Smooth muscle cell (in vitro differentiated cells): ENCODE results near the gene USP6NL. TPM values are rescaled to one million over a fixed set of nuclear protein-coding genes. Genes with fewer than 3 reads are reported as not detected.
A peak's percentile ranks its signal among the peaks of the same experiment; 100 is the strongest.

Source experiments
- DNase-seq: peaks from one replicate; lab custom pipeline; 2025; ENCODE audit not compliant: unreplicated experiment; lab: John Stamatoyannopoulos, UW
- H2AFZ ChIP-seq: fragments of 200-600 bp; sonication (generic); 2 replicates; pipeline ENCODE4 v1.6.0; 2016; ENCODE audit warnings: antibody characterized with exemption, low read depth, mild to moderate bottlenecking
- H3F3A ChIP-seq: fragments of 200-600 bp; sonication (generic); 2 replicates; pipeline ENCODE4 v1.6.0; 2017; ENCODE audit warnings: antibody characterized with exemption, low read depth
- H3K27ac ChIP-seq: fragments of 200-600 bp; sonication (generic); 2 replicates; pipeline ENCODE4 v1.5.1; 2016; ENCODE audit warnings: low read depth, mild to moderate bottlenecking
- H3K27me3 ChIP-seq: fragments of 200-600 bp; sonication (generic); 2 replicates; pipeline ENCODE4 v1.6.1; 2016; ENCODE audit warnings: low read depth, mild to moderate bottlenecking
- H3K36me3 ChIP-seq: fragments of 200-600 bp; sonication (generic); 2 replicates; pipeline ENCODE4 v1.5.1; 2016; ENCODE audit warnings: low read depth
- H3K4me1 ChIP-seq: fragments of 200-600 bp; sonication (generic); 2 replicates; pipeline ENCODE4 v1.5.1; 2016; ENCODE audit warnings: low read depth
- H3K4me2 ChIP-seq: fragments of 200-600 bp; sonication (generic); 2 replicates; pipeline ENCODE4 v1.6.0; 2016; ENCODE audit warnings: mild to moderate bottlenecking
- H3K4me3 ChIP-seq: fragments of 200-600 bp; sonication (generic); 2 replicates; pipeline ENCODE4 v1.5.1; 2016; ENCODE audit warnings: mild to moderate bottlenecking
- H3K79me2 ChIP-seq: fragments of 200-600 bp; sonication (generic); 2 replicates; pipeline ENCODE4 v1.6.0; 2016; ENCODE audit warnings: low read depth, mild to moderate bottlenecking
- H3K9ac ChIP-seq: fragments of 200-600 bp; sonication (generic); 2 replicates; pipeline ENCODE4 v1.6.0; 2016; ENCODE audit warnings: low read depth
- H3K9me3 ChIP-seq: fragments of 200-600 bp; sonication (generic); replicated peaks from 2 replicates; pipeline ENCODE4 v1.5.1; 2016; ENCODE audit warnings: low read depth
- H4K20me1 ChIP-seq: fragments of 200-600 bp; sonication (generic); 2 replicates; pipeline ENCODE4 v1.6.0; 2016; ENCODE audit warnings: low read depth
- WGBS: methylation state at CpG from one replicate; pipeline ENCODE4 v1.1.7; 2016; ENCODE audit warnings: low lambda C conversion rate; 5-methylcytosine and 5-hydroxymethylcytosine counted together
- polyA plus RNA-seq: library from polyadenylated mRNA; unstranded; fragments of >200 nt; fragmentation: Nextera tagmentation; extraction: Ambion mirVana; gene quantifications from 2 replicates; pipeline ENCODE4 v1.2.1, GENCODE V29; 2016
- total RNA-seq: library from RNA; depleted of rRNA; stranded (reverse); fragments of >200 nt; gene quantifications from 2 replicates; pipeline ENCODE4 v1.2.3, GENCODE V29; 2014
- TF ChIP-seq, protein P1 (sequence below): fragments of 200-600 bp; sonication (generic); IDR thresholded peaks from 2 replicates; pipeline ENCODE4 v1.5.1; 2017; ENCODE audit warnings: borderline replicate concordance, mild to moderate bottlenecking, antibody characterized with exemption; ENCODE audit not compliant: insufficient read depth, poor library complexity, severe bottlenecking

The USP6NL gene
- total and polyA plus RNA-seq, 2 experiments from 2014 or later, result 12.0 to 32.8 TPM

DNA sequence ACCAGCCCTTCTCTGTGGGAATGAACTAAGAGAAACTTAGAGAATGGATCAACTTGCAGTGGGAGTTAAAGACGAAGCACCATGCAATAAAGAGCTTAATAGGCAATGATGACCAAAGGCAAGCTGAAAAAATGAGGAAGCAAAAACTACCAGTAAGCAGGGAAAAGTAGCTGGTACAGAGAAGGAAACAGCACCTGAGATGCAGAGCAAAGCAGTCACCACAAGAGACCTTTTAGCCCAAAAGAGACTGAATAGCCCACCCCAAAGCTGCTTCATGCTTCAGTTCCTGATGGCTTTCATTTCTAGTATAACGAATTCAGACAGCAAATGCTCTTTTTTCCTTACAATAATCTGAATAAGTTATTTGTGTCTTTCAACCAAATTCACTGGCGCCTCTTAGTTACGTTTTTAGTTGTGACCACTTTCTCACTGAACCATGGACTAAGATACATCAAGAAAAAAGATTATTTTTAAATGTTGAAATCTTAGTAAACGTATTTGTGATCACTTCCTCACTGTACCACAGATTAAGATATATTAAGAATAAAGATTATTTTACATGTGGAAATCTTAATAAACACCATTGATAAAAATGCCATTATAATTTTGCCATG lies 76.0 kb downstream of the USP6NL start:
- 92% methylated on average over 5 of the region's 5 CpGs for WGBS
- no peak for DNase-seq

DNA sequence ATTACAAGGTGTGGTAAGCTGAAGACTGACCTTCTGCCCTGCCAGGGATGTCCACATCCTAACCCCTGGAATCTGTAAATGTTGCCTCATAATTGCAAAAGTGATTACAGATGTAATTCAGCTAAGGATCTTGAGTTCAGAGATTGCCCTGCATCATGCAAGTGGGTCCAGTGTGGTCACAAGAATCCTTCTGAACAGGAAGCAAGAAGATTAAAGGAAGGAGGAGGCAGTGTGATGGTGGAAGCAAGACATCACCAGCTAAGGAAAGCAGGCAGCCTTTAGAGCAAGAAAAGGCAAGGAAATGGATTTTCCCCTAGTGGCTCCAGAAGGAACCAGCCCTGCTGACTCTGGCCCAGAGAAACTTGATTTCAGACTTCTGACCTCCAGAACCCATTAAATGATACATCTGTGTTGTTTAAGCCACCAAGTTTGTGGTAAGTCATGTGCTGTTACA lies 78.1 kb downstream of the USP6NL start:
- H3K27ac ChIP-seq, result peak overlapping the region; percentile 54
- H3K9ac ChIP-seq, result no peak overlapping the region
- H2AFZ ChIP-seq, result no peak overlapping the region
- no peaks in the 10 kb centered on the region for H3F3A ChIP-seq
- H3K36me3 ChIP-seq, result no peaks in the 10 kb centered on the region
- H3K4me2 ChIP-seq, result no peak overlapping the region
- H4K20me1 ChIP-seq, result peaks cover 63% of the 10 kb centered on the region
- peaks cover 29% of the 10 kb centered on the region for H3K4me1 ChIP-seq
- H3K27me3 ChIP-seq, result no peaks in the 10 kb centered on the region
- DNase-seq, result no peak
- TF ChIP-seq, protein P1, sequence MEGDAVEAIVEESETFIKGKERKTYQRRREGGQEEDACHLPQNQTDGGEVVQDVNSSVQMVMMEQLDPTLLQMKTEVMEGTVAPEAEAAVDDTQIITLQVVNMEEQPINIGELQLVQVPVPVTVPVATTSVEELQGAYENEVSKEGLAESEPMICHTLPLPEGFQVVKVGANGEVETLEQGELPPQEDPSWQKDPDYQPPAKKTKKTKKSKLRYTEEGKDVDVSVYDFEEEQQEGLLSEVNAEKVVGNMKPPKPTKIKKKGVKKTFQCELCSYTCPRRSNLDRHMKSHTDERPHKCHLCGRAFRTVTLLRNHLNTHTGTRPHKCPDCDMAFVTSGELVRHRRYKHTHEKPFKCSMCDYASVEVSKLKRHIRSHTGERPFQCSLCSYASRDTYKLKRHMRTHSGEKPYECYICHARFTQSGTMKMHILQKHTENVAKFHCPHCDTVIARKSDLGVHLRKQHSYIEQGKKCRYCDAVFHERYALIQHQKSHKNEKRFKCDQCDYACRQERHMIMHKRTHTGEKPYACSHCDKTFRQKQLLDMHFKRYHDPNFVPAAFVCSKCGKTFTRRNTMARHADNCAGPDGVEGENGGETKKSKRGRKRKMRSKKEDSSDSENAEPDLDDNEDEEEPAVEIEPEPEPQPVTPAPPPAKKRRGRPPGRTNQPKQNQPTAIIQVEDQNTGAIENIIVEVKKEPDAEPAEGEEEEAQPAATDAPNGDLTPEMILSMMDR, result peak; percentile 21
- no peak overlapping the region for H3K4me3 ChIP-seq
- peaks cover 81% of the 10 kb centered on the region for H3K79me2 ChIP-seq
- H3K9me3 ChIP-seq, result no peaks in the 10 kb centered on the region

More for the DNA sequence above, 76.0 kb downstream of the USP6NL start:
- Histone ChIP-seq H3K4me3 (no peak overlapping the region), H3K36me3 (no peaks in the 10 kb centered on the region), H3K4me2 (no peak overlapping the region), H3K79me2 (peaks cover 66% of the 10 kb centered on the region), H3K9ac (no peak overlapping the region), H3F3A (no peaks in the 10 kb centered on the region), H3K9me3 (no peaks in the 10 kb centered on the region), H2AFZ (no peak overlapping the region), H4K20me1 (peaks cover 60% of the 10 kb centered on the region), H3K4me1 (peaks cover 21% of the 10 kb centered on the region), H3K27me3 (no peaks in the 10 kb centered on the region), H3K27ac (no peak overlapping the region)
- TF ChIP-seq, protein P1, result no peak

DNA sequence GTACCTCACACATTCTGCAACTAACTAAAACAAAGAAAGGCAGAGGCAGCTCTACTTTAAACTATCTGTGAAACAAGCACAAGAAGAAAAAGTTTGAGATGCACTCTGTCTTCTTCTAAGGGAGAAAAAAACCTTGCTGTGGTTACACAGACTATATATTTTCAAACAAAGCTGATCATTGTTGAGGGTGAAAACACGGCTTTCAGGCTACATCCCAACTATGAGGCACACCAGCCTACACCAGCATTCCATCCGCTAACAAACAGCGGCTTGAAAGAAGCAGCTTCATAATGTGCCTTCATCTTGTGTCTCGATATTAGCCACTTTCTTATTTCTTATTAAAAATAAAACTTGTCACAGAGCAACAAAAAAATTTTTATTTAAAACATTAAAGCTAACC lies 79.1 kb downstream of the USP6NL start:
- H3K4me3 ChIP-seq, result no peak overlapping the region
- WGBS, result 58% methylated on average over 4 of the region's 4 CpGs
- no peaks in the 10 kb centered on the region for H3K36me3 ChIP-seq
- peaks cover 31% of the 10 kb centered on the region for H3K4me1 ChIP-seq
- H3K9ac ChIP-seq, result no peak overlapping the region
- no peak for DNase-seq
- H3F3A ChIP-seq, result no peaks in the 10 kb centered on the region
- TF ChIP-seq, protein P1, result no peak
- peaks cover 80% of the 10 kb centered on the region for H3K79me2 ChIP-seq
- no peaks in the 10 kb centered on the region for H3K9me3 ChIP-seq
- H3K27me3 ChIP-seq, result no peaks in the 10 kb centered on the region
- peaks cover 62% of the 10 kb centered on the region for H4K20me1 ChIP-seq
- peak overlapping the region; percentile 10 for H3K4me2 ChIP-seq
- no peak overlapping the region for H2AFZ ChIP-seq
- peak overlapping the region; percentile 54 for H3K27ac ChIP-seq

DNA sequence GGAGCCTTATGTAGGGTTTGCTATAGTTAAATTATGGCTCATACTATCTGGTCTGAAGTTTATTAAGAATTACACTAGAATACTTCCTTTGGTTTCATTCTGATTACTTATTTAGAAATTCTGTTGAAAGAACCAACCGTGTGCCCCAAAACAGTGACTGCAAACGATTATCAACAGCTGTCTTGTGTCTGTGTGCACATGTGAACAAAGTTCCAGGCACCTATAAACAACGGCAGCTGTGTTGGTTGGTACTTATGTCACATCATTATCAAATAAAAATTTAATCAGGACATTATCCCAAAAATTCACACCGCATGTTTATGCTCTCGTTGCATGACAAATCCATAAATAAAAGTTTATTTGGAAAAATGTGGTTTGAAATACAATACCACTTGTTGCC lies 80.6 kb downstream of the USP6NL start:
- Histone ChIP-seq H3K79me2 (peaks cover 66% of the 10 kb centered on the region), H3K4me3 (no peak overlapping the region), H3F3A (no peaks in the 10 kb centered on the region), H3K9ac (no peak overlapping the region), H2AFZ (no peak overlapping the region), H4K20me1 (peaks cover 51% of the 10 kb centered on the region), H3K9me3 (no peaks in the 10 kb centered on the region), H3K4me2 (no peak overlapping the region), H3K36me3 (no peaks in the 10 kb centered on the region), H3K27me3 (no peaks in the 10 kb centered on the region), H3K27ac (no peak overlapping the region), H3K4me1 (peaks cover 31% of the 10 kb centered on the region)
- TF ChIP-seq, protein P1, result no peak
- no peak for DNase-seq
- 82% methylated on average over 5 of the region's 5 CpGs for WGBS
